Smooth muscle cell (in vitro differentiated cells): Measurements from ENCODE around the gene CRYGA. TPM values are rescaled to one million over a fixed set of nuclear protein-coding genes. Genes with fewer than 3 reads are reported as not detected.
"Not testable (repeated sequence)": the region's sequence is repeated elsewhere in the genome, so short reads cannot be mapped to it uniquely, and the experiment has no call there.

Experiments used
- DNase-seq: peaks from one replicate; lab custom pipeline; 2025; ENCODE audit not compliant: unreplicated experiment; lab: John Stamatoyannopoulos, UW
- H2AFZ ChIP-seq: fragments of 200-600 bp; sonication (generic); 2 replicates; pipeline ENCODE4 v1.6.0; 2016; ENCODE audit warnings: antibody characterized with exemption, low read depth, mild to moderate bottlenecking
- H3F3A ChIP-seq: fragments of 200-600 bp; sonication (generic); 2 replicates; pipeline ENCODE4 v1.6.0; 2017; ENCODE audit warnings: antibody characterized with exemption, low read depth
- H3K27ac ChIP-seq: fragments of 200-600 bp; sonication (generic); 2 replicates; pipeline ENCODE4 v1.5.1; 2016; ENCODE audit warnings: low read depth, mild to moderate bottlenecking
- H3K27me3 ChIP-seq: fragments of 200-600 bp; sonication (generic); 2 replicates; pipeline ENCODE4 v1.6.1; 2016; ENCODE audit warnings: low read depth, mild to moderate bottlenecking
- H3K36me3 ChIP-seq: fragments of 200-600 bp; sonication (generic); 2 replicates; pipeline ENCODE4 v1.5.1; 2016; ENCODE audit warnings: low read depth
- H3K4me1 ChIP-seq: fragments of 200-600 bp; sonication (generic); 2 replicates; pipeline ENCODE4 v1.5.1; 2016; ENCODE audit warnings: low read depth
- H3K4me2 ChIP-seq: fragments of 200-600 bp; sonication (generic); 2 replicates; pipeline ENCODE4 v1.6.0; 2016; ENCODE audit warnings: mild to moderate bottlenecking
- H3K4me3 ChIP-seq: fragments of 200-600 bp; sonication (generic); 2 replicates; pipeline ENCODE4 v1.5.1; 2016; ENCODE audit warnings: mild to moderate bottlenecking
- H3K79me2 ChIP-seq: fragments of 200-600 bp; sonication (generic); 2 replicates; pipeline ENCODE4 v1.6.0; 2016; ENCODE audit warnings: low read depth, mild to moderate bottlenecking
- H3K9ac ChIP-seq: fragments of 200-600 bp; sonication (generic); 2 replicates; pipeline ENCODE4 v1.6.0; 2016; ENCODE audit warnings: low read depth
- H3K9me3 ChIP-seq: fragments of 200-600 bp; sonication (generic); replicated peaks from 2 replicates; pipeline ENCODE4 v1.5.1; 2016; ENCODE audit warnings: low read depth
- H4K20me1 ChIP-seq: fragments of 200-600 bp; sonication (generic); 2 replicates; pipeline ENCODE4 v1.6.0; 2016; ENCODE audit warnings: low read depth
- WGBS: methylation state at CpG from one replicate; pipeline ENCODE4 v1.1.7; 2016; ENCODE audit warnings: low lambda C conversion rate; 5-methylcytosine and 5-hydroxymethylcytosine counted together
- polyA plus RNA-seq: library from polyadenylated mRNA; unstranded; fragments of >200 nt; fragmentation: Nextera tagmentation; extraction: Ambion mirVana; gene quantifications from 2 replicates; pipeline ENCODE4 v1.2.1, GENCODE V29; 2016
- total RNA-seq: library from RNA; depleted of rRNA; stranded (reverse); fragments of >200 nt; gene quantifications from 2 replicates; pipeline ENCODE4 v1.2.3, GENCODE V29; 2014
- TF ChIP-seq, protein P1 (sequence below): fragments of 200-600 bp; sonication (generic); IDR thresholded peaks from 2 replicates; pipeline ENCODE4 v1.5.1; 2017; ENCODE audit warnings: borderline replicate concordance, mild to moderate bottlenecking, antibody characterized with exemption; ENCODE audit not compliant: insufficient read depth, poor library complexity, severe bottlenecking

Gene CRYGA
- total and polyA plus RNA-seq, 2 experiments from 2014 or later: not detected

DNA sequence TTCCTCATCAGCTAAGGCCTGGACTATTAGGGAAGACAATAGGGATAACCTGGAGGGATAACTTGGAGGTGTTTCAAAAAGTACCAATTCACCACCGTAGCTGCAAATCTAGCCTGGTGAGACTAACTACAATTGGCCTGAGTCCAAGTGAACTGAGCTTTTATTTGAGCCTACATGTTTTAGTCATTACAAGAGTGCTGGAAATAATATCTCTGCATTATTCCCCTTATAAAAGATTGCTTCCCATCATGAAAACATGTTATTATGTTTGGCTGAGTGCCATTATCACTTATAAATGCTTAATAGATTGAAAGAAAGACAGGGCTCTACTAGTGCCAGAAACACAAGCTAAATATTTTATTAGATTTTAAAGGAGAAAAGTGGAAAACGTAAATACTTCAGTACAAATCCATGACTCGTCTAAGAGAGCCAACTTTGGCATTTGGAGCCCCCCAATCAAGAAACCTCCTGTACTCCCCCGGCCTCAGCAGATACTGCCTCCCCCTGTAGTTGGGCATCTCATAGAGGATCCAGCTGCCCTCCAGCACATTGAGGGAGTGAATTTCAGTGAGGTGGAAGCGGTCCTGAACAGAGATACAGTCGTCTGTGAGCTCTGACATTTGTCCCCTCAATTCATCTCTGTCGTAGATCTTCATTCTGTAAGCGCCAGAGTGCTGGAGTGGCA is 21.0 kb downstream of the CRYGA start:
- Histone ChIP-seq H2AFZ (no peak overlapping the region), H4K20me1 (no peaks in the 10 kb centered on the region), H3K36me3 (no peaks in the 10 kb centered on the region), H3K4me1 (no peaks in the 10 kb centered on the region), H3K9ac (no peak overlapping the region), H3K4me3 (no peak overlapping the region), H3K79me2 (no peaks in the 10 kb centered on the region), H3F3A (peaks cover 3% of the 10 kb centered on the region), H3K4me2 (no peak overlapping the region), H3K9me3 (no peaks in the 10 kb centered on the region), H3K27ac (no peak overlapping the region), H3K27me3 (no peaks in the 10 kb centered on the region)
- DNase-seq: no peak
- TF ChIP-seq, protein P1, sequence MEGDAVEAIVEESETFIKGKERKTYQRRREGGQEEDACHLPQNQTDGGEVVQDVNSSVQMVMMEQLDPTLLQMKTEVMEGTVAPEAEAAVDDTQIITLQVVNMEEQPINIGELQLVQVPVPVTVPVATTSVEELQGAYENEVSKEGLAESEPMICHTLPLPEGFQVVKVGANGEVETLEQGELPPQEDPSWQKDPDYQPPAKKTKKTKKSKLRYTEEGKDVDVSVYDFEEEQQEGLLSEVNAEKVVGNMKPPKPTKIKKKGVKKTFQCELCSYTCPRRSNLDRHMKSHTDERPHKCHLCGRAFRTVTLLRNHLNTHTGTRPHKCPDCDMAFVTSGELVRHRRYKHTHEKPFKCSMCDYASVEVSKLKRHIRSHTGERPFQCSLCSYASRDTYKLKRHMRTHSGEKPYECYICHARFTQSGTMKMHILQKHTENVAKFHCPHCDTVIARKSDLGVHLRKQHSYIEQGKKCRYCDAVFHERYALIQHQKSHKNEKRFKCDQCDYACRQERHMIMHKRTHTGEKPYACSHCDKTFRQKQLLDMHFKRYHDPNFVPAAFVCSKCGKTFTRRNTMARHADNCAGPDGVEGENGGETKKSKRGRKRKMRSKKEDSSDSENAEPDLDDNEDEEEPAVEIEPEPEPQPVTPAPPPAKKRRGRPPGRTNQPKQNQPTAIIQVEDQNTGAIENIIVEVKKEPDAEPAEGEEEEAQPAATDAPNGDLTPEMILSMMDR: no peak
- 65% methylated on average over 8 of the region's 8 CpGs for WGBS

DNA sequence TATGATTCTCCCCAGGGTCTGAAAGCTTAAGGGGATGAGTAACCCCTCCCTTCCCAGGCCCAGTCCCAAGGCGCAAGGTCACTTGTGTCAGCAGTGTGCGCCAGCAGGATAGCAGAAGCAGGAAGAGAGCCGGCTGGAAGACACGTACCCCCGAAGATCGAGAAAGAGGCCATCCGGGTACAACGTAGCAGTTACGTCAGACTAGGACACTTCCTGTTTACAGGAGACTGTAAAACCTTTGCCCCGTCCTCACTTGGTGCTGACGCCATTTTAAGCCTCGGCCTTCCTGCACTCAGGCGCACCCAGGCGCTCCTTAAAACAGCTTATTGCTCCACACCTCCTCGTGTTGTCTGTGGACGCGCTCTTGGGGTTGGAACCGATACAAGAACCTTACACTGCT is 23.9 kb downstream of the CRYGA start:
- Histone ChIP-seq H3K4me1 (no peaks in the 10 kb centered on the region), H3K79me2 (no peaks in the 10 kb centered on the region), H3K9me3 (no peaks in the 10 kb centered on the region), H3K36me3 (no peaks in the 10 kb centered on the region), H3K27me3 (no peaks in the 10 kb centered on the region), H4K20me1 (no peaks in the 10 kb centered on the region), H3K4me3 (no peak overlapping the region), H3F3A (peaks cover 10% of the 10 kb centered on the region), H3K9ac (no peak overlapping the region), H2AFZ (no peak overlapping the region), H3K4me2 (no peak overlapping the region), H3K27ac (no peak overlapping the region)
- DNase-seq: no peak
- TF ChIP-seq, protein P1: no peak
- 89% methylated on average over 18 of the region's 18 CpGs for WGBS

- H3K4me3 ChIP-seq, H3K27ac ChIP-seq, H3K27me3 ChIP-seq, H3F3A ChIP-seq, H2AFZ ChIP-seq, H3K9ac ChIP-seq, H3K4me1 ChIP-seq, H4K20me1 ChIP-seq, H3K36me3 ChIP-seq, H3K4me2 ChIP-seq, H3K79me2 ChIP-seq, DNase-seq, H3K9me3 ChIP-seq: not testable (repeated sequence)
- 95% methylated on average over 7 of the region's 7 CpGs for WGBS
Measured at GRCh38 chr2:208138334-208138733, 25.1 kb downstream of the CRYGA start.

DNA sequence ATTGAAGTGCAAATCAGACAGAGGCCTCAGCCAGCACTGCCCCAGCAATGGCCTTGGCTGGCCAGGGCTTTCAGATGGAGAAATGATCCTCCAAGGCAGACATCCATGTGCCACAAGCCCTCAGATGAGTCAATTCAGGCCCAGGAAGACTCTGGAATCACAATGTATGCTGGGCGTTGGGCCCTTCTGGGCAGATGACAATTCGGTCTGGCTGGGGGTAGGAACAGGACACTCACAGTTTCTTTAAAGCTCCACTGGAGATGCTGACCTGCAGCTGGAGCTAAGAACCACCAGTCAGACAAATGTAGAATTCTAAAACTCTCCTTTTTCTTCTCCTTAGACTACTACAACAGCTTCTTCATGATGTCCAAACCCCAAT is 26.7 kb downstream of the CRYGA start:
- 32% methylated on average over 2 of the region's 2 CpGs for WGBS

More for the DNA sequence above, 26.7 kb downstream of the CRYGA start:
- no peaks in the 10 kb centered on the region for H3K4me1 ChIP-seq
- peak overlapping the region; percentile 39 for H3K27ac ChIP-seq
- H3F3A ChIP-seq: peaks cover 10% of the 10 kb centered on the region
- no peaks in the 10 kb centered on the region for H3K9me3 ChIP-seq
- H4K20me1 ChIP-seq: no peaks in the 10 kb centered on the region
- no peaks in the 10 kb centered on the region for H3K36me3 ChIP-seq
- H3K4me3 ChIP-seq: no peak overlapping the region
- TF ChIP-seq, protein P1: no peak
- no peak overlapping the region for H3K9ac ChIP-seq
- H3K27me3 ChIP-seq: no peaks in the 10 kb centered on the region
- no peaks in the 10 kb centered on the region for H3K79me2 ChIP-seq
- DNase-seq: no peak
- no peak overlapping the region for H2AFZ ChIP-seq
- peak overlapping the region; percentile 23 for H3K4me2 ChIP-seq
